LNCAP (cell line): ENCODE measurements around the gene PTPN20.

Experiments
- TF ChIP-seq, protein P1 (sequence below): fragments of 450-650 bp; IDR thresholded peaks from 2 replicates; pipeline ENCODE4 v1.5.1; 2017; ENCODE audit warnings: mild to moderate bottlenecking

Gene PTPN20

GRCh38 chr10:47019155-47020145 is 108.2 kb downstream of the PTPN20 start:
- TF ChIP-seq, protein P1, sequence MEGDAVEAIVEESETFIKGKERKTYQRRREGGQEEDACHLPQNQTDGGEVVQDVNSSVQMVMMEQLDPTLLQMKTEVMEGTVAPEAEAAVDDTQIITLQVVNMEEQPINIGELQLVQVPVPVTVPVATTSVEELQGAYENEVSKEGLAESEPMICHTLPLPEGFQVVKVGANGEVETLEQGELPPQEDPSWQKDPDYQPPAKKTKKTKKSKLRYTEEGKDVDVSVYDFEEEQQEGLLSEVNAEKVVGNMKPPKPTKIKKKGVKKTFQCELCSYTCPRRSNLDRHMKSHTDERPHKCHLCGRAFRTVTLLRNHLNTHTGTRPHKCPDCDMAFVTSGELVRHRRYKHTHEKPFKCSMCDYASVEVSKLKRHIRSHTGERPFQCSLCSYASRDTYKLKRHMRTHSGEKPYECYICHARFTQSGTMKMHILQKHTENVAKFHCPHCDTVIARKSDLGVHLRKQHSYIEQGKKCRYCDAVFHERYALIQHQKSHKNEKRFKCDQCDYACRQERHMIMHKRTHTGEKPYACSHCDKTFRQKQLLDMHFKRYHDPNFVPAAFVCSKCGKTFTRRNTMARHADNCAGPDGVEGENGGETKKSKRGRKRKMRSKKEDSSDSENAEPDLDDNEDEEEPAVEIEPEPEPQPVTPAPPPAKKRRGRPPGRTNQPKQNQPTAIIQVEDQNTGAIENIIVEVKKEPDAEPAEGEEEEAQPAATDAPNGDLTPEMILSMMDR = no peak

DNA sequence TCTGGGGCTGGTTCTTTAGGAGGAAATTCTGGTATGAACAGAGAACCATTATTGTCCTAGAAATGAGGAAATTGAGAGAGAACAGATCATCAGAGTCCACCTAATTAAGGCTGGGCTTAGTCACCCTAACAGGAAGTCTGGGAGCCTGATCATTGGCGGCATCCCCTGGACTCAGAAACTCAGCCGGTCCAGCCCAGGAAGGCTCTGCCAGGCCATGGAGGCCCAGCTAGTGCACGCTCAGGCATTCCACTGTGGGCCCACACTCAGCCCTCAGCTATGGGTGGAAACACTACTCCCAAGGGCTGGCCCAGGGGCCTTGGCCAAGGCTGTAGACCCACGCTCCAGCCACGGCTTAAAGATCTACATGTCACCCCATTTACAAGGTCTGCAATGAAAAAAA is 109.2 kb downstream of the PTPN20 start:
- TF ChIP-seq, protein P1 = no peak

DNA sequence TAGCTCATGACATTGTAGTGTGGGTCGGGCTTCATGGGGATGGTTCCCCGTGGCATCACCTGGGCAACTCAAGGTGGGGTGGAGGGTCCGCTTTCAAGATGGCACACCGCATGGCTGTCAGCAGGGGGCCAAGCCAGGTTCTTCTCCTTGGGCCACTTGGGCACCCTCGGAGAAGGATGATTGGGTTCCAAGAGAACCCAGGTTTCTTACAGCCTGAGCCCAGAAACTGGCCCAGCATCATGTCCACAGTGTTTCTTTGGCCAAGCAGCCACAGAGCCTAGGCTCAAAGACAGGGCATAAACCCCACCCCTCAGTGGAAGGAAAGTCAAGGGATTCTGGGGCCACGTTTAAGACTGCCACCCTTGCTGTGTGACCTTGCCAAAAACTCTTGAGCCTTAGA is 110.6 kb downstream of the PTPN20 start:
- TF ChIP-seq, protein P1 = no peak

- TF ChIP-seq, protein P1 = no peak
These were observed 111.3 kb downstream of the PTPN20 start for GRCh38 chr10:47022311-47023131.

DNA sequence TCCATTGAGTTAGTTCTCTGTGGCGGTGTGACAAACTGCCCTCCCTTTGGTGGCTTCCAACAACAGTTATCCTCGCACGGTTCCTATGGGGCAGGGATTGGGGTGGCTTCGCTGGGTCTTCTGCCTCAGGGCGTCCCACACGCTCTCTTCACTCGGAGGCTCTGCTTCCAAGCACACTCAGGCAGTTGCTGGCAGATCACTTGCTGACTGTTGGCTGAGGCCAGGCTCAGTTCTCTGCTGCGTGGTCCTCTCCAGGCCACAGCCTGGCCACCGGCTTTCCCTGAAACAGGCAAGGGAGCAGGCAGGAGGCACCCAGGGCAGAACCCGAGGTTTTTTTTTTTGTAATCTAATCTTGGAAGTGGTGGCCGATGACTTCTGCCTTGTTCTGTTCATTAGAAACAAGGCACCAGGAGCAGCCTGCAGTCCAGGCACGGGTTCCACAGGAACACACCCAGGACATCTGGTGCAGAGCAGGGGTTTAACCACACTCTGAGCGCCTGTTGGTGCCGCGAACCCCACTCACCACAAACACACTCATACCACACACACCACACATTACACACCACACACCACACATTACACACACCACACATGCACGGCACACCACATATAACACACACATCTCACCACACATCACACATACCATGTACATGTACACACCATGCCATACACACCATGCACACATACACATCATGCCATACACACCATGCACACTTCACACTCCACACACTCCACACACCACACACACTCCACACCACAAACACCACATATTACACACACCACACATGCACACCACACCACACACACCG is 112.2 kb downstream of the PTPN20 start:
- TF ChIP-seq, protein P1 = no peak

DNA sequence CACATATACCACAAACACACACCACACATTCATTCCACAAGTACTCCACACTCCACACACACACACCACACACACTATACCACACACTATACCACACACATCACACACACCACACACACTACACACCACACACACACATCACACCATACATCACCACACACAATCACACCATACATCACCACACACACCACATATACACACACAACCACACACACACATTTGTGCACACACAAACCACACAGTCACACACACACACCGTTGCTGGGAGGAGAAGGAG is 112.8 kb downstream of the PTPN20 start:
- TF ChIP-seq, protein P1 = no peak
